Nephron (organoid): ENCODE results near the gene AKT1.
A peak's percentile ranks its signal among the peaks of the same experiment; 100 is the strongest.
"Not testable (repeated sequence)": the region's sequence is repeated elsewhere in the genome, so short reads cannot be mapped to it uniquely, and the experiment has no call there.

Experiments
- H3K27ac Mint-ChIP-seq, 3 experiments: 2 replicates each; pipeline ENCODE4 v1.8.0; 2020; ENCODE audit warnings: mixed read lengths in 3 of 3, mild to moderate bottlenecking in 2 of 3, moderate library complexity in 1 of 3
- H3K27me3 Mint-ChIP-seq: 2 replicates; pipeline ENCODE4 v1.8.0; 2021; ENCODE audit warnings: low read depth, mild to moderate bottlenecking, moderate library complexity, mixed read lengths
- H3K36me3 Mint-ChIP-seq: 2 replicates; pipeline ENCODE4 v1.8.0; 2020; ENCODE audit warnings: low read depth, mixed read lengths
- H3K4me1 Mint-ChIP-seq: 2 replicates; pipeline ENCODE4 v1.8.0; 2020; ENCODE audit warnings: mixed read lengths
- H3K4me3 Mint-ChIP-seq, 3 experiments: 2 replicates each; pipeline ENCODE4 v1.8.0; 2020; ENCODE audit warnings: mild to moderate bottlenecking in 3 of 3, mixed read lengths in 3 of 3, moderate library complexity in 2 of 3
- H3K9me3 Mint-ChIP-seq: 2 replicates; pipeline ENCODE4 v1.8.0; 2020; ENCODE audit warnings: mixed read lengths
- TF ChIP-seq, protein P1 (sequence below), 3 experiments: fragments of 200-600 bp; sonication (generic); IDR thresholded peaks; one replicate each; pipeline ENCODE4 v1.5.0; 2021; ENCODE audit warnings: antibody characterized with exemption in 3 of 3; ENCODE audit not compliant: unreplicated experiment in 3 of 3

The AKT1 gene

GRCh38 chr14:104732931-104733681, 62.4 kb downstream of the AKT1 start:
- no peaks in the 10 kb centered on the region for H3K9me3 Mint-ChIP-seq
- no peak overlapping the region for H3K27ac Mint-ChIP-seq
- H3K4me3 Mint-ChIP-seq, result no peak overlapping the region
- H3K27me3 Mint-ChIP-seq, result no peaks in the 10 kb centered on the region
- no peaks in the 10 kb centered on the region for H3K36me3 Mint-ChIP-seq
- TF ChIP-seq, protein P1, sequence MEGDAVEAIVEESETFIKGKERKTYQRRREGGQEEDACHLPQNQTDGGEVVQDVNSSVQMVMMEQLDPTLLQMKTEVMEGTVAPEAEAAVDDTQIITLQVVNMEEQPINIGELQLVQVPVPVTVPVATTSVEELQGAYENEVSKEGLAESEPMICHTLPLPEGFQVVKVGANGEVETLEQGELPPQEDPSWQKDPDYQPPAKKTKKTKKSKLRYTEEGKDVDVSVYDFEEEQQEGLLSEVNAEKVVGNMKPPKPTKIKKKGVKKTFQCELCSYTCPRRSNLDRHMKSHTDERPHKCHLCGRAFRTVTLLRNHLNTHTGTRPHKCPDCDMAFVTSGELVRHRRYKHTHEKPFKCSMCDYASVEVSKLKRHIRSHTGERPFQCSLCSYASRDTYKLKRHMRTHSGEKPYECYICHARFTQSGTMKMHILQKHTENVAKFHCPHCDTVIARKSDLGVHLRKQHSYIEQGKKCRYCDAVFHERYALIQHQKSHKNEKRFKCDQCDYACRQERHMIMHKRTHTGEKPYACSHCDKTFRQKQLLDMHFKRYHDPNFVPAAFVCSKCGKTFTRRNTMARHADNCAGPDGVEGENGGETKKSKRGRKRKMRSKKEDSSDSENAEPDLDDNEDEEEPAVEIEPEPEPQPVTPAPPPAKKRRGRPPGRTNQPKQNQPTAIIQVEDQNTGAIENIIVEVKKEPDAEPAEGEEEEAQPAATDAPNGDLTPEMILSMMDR (IDR thresholded peaks at IDR 0.05; ENCODE audit: unreplicated experiment in 3 of 3), result no peak
- H3K4me1 Mint-ChIP-seq, result no peaks in the 10 kb centered on the region

GRCh38 chr14:104732355-104732804, 63.2 kb downstream of the AKT1 start:
- no peak overlapping the region for H3K4me3 Mint-ChIP-seq
- no peaks in the 10 kb centered on the region for H3K4me1 Mint-ChIP-seq
- H3K36me3 Mint-ChIP-seq, result no peaks in the 10 kb centered on the region
- TF ChIP-seq, protein P1 (IDR thresholded peaks at IDR 0.05; ENCODE audit: unreplicated experiment in 3 of 3), result no peak
- H3K27ac Mint-ChIP-seq, result no peak overlapping the region
- no peaks in the 10 kb centered on the region for H3K9me3 Mint-ChIP-seq
- no peaks in the 10 kb centered on the region for H3K27me3 Mint-ChIP-seq

- H3K27me3 Mint-ChIP-seq, result no peaks in the 10 kb centered on the region
- TF ChIP-seq, protein P1 (IDR thresholded peaks at IDR 0.05; ENCODE audit: unreplicated experiment in 3 of 3), result peak in 2 of 3 experiments; percentile 12 to 26
- no peaks in the 10 kb centered on the region for H3K9me3 Mint-ChIP-seq
- H3K4me3 Mint-ChIP-seq, result no peak overlapping the region
- no peaks in the 10 kb centered on the region for H3K36me3 Mint-ChIP-seq
- no peaks in the 10 kb centered on the region for H3K4me1 Mint-ChIP-seq
- H3K27ac Mint-ChIP-seq, result no peak overlapping the region
These were observed 63.9 kb downstream of the AKT1 start for GRCh38 chr14:104731320-104732294.

GRCh38 chr14:104730487-104730886, 65.1 kb downstream of the AKT1 start:
- H3K27ac Mint-ChIP-seq, result no peak overlapping the region
- TF ChIP-seq, protein P1 (IDR thresholded peaks at IDR 0.05; ENCODE audit: unreplicated experiment in 3 of 3), result no peak
- H3K4me1 Mint-ChIP-seq, result peaks cover under 1% of the 10 kb centered on the region
- no peaks in the 10 kb centered on the region for H3K9me3 Mint-ChIP-seq
- H3K36me3 Mint-ChIP-seq, result no peaks in the 10 kb centered on the region
- H3K4me3 Mint-ChIP-seq, result no peak overlapping the region
- no peaks in the 10 kb centered on the region for H3K27me3 Mint-ChIP-seq

DNA sequence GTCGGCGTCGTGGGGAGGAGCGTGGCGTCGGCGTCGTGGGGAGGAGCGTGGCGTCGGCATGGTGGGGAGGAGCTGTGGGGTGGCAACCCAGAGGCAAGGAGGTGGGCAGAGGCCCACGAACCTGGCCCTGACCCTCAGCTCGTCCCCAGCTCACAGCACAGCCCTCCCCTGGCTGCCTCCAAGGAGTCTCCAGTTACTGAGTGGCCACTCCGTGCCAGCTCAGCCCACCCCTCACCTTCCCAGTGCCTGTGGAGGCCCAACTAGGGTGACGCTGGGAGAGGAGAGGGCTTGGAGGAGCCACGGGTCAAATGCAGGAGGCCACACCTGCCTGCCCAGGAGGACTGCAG, 65.7 kb downstream of the AKT1 start:
- no peak overlapping the region for H3K4me3 Mint-ChIP-seq
- H3K9me3 Mint-ChIP-seq, result no peaks in the 10 kb centered on the region
- H3K27ac Mint-ChIP-seq, result no peak overlapping the region
- H3K4me1 Mint-ChIP-seq, result peaks cover 5% of the 10 kb centered on the region
- no peaks in the 10 kb centered on the region for H3K27me3 Mint-ChIP-seq
- TF ChIP-seq, protein P1 (IDR thresholded peaks at IDR 0.05; ENCODE audit: unreplicated experiment in 3 of 3), result no peak
- H3K36me3 Mint-ChIP-seq, result no peaks in the 10 kb centered on the region

GRCh38 chr14:104729176-104729834, 66.2 kb downstream of the AKT1 start:
- not testable (repeated sequence) for H3K9me3 Mint-ChIP-seq, H3K27ac Mint-ChIP-seq, H3K4me1 Mint-ChIP-seq, H3K27me3 Mint-ChIP-seq, H3K36me3 Mint-ChIP-seq, H3K4me3 Mint-ChIP-seq
